Neural progenitor cell (in vitro differentiated cells): ENCODE results near the gene LDAH. TPM values are rescaled to one million over a fixed set of nuclear protein-coding genes. Genes with fewer than 3 reads are reported as not detected.

Experiments used
- DNase-seq: peaks from one replicate; pipeline ENCODE4 v3.0.0-alpha.2; 2016; ENCODE audit warnings: low spot score
- H2AFZ ChIP-seq: fragments of 200-600 bp; sonication (generic); replicated peaks from 2 replicates; pipeline ENCODE4 v1.6.1; 2016; ENCODE audit warnings: antibody characterized with exemption
- H3F3A ChIP-seq: fragments of 200-600 bp; sonication (generic); 2 replicates; pipeline ENCODE4 v1.6.1; 2016; ENCODE audit warnings: antibody characterized with exemption, low read depth
- H3K27ac ChIP-seq: fragments of 200-600 bp; sonication (generic); 2 replicates; pipeline ENCODE4 v1.5.1; 2016; ENCODE audit warnings: mild to moderate bottlenecking
- H3K27me3 ChIP-seq: fragments of 200-600 bp; sonication (generic); 2 replicates; pipeline ENCODE4 v1.6.1; 2016; ENCODE audit warnings: mild to moderate bottlenecking, moderate library complexity
- H3K36me3 ChIP-seq: fragments of 200-600 bp; sonication (generic); 2 replicates; pipeline ENCODE4 v1.5.1; 2016
- H3K4me1 ChIP-seq: fragments of 200-600 bp; sonication (generic); 2 replicates; pipeline ENCODE4 v1.6.1; 2016; ENCODE audit warnings: mixed run types
- H3K4me2 ChIP-seq: fragments of 200-600 bp; sonication (generic); 2 replicates; pipeline ENCODE4 v1.6.1; 2016
- H3K4me3 ChIP-seq: fragments of 200-600 bp; sonication (generic); 2 replicates; pipeline ENCODE4 v1.5.1; 2016
- H3K79me2 ChIP-seq: fragments of 200-600 bp; sonication (generic); 2 replicates; pipeline ENCODE4 v1.6.1; 2016; ENCODE audit warnings: low read depth
- H3K9ac ChIP-seq: fragments of 200-600 bp; sonication (generic); 2 replicates; pipeline ENCODE4 v1.6.1; 2016
- H3K9me3 ChIP-seq: fragments of 200-600 bp; sonication (generic); 2 replicates; pipeline ENCODE4 v1.5.1; 2016; ENCODE audit warnings: low read depth
- H4K20me1 ChIP-seq: fragments of 200-600 bp; sonication (generic); 2 replicates; pipeline ENCODE4 v1.6.1; 2016; ENCODE audit warnings: low read depth
- H3K27ac Mint-ChIP-seq: 3 replicates; pipeline ENCODE4 v1.8.0; 2021; ENCODE audit warnings: mixed read lengths
- H3K27me3 Mint-ChIP-seq: 2 replicates; pipeline ENCODE4 v1.8.0; 2022; ENCODE audit warnings: low read depth, mild to moderate bottlenecking, inconsistent platforms, moderate library complexity, mixed read lengths; ENCODE audit not compliant: insufficient read depth
- H3K36me3 Mint-ChIP-seq: 3 replicates; pipeline ENCODE4 v1.8.0; 2021; ENCODE audit warnings: mixed read lengths
- H3K4me1 Mint-ChIP-seq: 3 replicates; pipeline ENCODE4 v1.8.0; 2021; ENCODE audit warnings: mixed read lengths
- H3K4me3 Mint-ChIP-seq: 3 replicates; pipeline ENCODE4 v1.8.0; 2021; ENCODE audit warnings: mild to moderate bottlenecking, moderate library complexity, mixed read lengths
- H3K9me3 Mint-ChIP-seq: 3 replicates; pipeline ENCODE4 v1.8.0; 2020; ENCODE audit warnings: mixed read lengths
- EZH2 ChIP-seq: fragments of 200-600 bp; sonication (generic); IDR thresholded peaks from 2 replicates; pipeline ENCODE4 v1.6.1; 2017; ENCODE audit warnings: antibody characterized with exemption, mild to moderate bottlenecking, moderate library complexity
- EZH2phosphoT487 ChIP-seq: fragments of 200-600 bp; sonication (generic); IDR thresholded peaks from 2 replicates; pipeline ENCODE4 v1.6.1; 2017; ENCODE audit warnings: antibody characterized with exemption
- total RNA-seq: library from RNA; depleted of rRNA; stranded (reverse); fragments of >200 nt; gene quantifications from 2 replicates; pipeline ENCODE4 v1.2.3, GENCODE V29; 2015; ENCODE audit warnings: low replicate concordance
- TF ChIP-seq, protein P1 (sequence below): fragments of 200-600 bp; sonication (generic); IDR thresholded peaks from 2 replicates; pipeline ENCODE4 v1.5.1; 2017; ENCODE audit warnings: antibody characterized with exemption, mild to moderate bottlenecking

The LDAH gene
- total RNA-seq, 1 donor from 2014 or later = 45.2 TPM

GRCh38 chr2:20669562-20670314 is 153.2 kb downstream of the LDAH start:
- TF ChIP-seq, protein P1, sequence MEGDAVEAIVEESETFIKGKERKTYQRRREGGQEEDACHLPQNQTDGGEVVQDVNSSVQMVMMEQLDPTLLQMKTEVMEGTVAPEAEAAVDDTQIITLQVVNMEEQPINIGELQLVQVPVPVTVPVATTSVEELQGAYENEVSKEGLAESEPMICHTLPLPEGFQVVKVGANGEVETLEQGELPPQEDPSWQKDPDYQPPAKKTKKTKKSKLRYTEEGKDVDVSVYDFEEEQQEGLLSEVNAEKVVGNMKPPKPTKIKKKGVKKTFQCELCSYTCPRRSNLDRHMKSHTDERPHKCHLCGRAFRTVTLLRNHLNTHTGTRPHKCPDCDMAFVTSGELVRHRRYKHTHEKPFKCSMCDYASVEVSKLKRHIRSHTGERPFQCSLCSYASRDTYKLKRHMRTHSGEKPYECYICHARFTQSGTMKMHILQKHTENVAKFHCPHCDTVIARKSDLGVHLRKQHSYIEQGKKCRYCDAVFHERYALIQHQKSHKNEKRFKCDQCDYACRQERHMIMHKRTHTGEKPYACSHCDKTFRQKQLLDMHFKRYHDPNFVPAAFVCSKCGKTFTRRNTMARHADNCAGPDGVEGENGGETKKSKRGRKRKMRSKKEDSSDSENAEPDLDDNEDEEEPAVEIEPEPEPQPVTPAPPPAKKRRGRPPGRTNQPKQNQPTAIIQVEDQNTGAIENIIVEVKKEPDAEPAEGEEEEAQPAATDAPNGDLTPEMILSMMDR = no peak
- peak; percentile 73 for TF ChIP-seq EZH2
- peak; percentile 94 for TF ChIP-seq EZH2phosphoT487
- H3K4me2 ChIP-seq = peak overlapping the region; percentile 63
- peaks cover 5% of the 10 kb centered on the region for H3K36me3 Mint-ChIP-seq
- H3K79me2 ChIP-seq = no peaks in the 10 kb centered on the region
- no peak overlapping the region for H3K9ac ChIP-seq
- H3K4me1 Mint-ChIP-seq = peaks cover 35% of the 10 kb centered on the region
- DNase-seq = peak; percentile 41
- peaks cover 100% of the 10 kb centered on the region for H3K27me3 ChIP-seq
- H3K27me3 Mint-ChIP-seq = peaks cover 83% of the 10 kb centered on the region
- no peak overlapping the region for H3K4me3 ChIP-seq
- peak overlapping the region; percentile 72 for H3K4me3 Mint-ChIP-seq
- H3K36me3 ChIP-seq = no peaks in the 10 kb centered on the region
- no peaks in the 10 kb centered on the region for H3K9me3 ChIP-seq
- H3K27ac ChIP-seq = no peak overlapping the region
- H3F3A ChIP-seq = peaks cover 9% of the 10 kb centered on the region
- peaks cover 80% of the 10 kb centered on the region for H4K20me1 ChIP-seq
- peaks cover 35% of the 10 kb centered on the region for H3K4me1 ChIP-seq
- no peaks in the 10 kb centered on the region for H3K9me3 Mint-ChIP-seq
- H3K27ac Mint-ChIP-seq = no peak overlapping the region
- no peak overlapping the region for H2AFZ ChIP-seq

DNA sequence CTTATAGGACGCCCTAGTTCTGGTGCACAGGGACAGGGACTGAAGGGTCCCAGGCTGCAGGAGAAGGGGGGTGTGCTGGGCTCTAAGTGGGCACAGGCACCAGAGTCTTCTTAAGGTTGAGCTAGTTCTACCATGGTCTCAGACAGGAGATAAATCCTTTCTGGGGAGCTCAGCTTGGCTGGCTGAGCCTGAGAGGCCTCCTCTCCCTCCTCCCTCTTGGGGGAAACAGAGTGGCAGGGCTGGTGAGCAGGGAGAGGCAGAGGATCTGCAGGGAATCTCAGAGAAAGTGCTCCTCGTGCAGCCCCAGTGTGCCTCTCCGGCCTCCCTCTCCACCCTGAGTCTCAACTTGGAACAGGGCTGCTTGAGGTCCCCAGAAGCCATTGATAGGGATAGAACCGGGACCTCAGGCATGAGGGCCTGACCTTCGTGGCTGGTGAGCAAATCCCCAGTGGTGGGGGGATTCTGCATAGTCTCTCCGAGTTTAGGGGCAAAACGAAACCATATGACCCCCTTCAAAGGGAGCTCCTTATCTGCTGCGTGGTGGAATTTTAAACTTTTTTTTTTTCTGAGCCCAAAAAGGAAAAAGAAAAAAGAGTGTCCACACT is 153.9 kb downstream of the LDAH start:
- Histone ChIP-seq H2AFZ (no peak overlapping the region), H3K27ac (no peak overlapping the region), H3K9ac (no peak overlapping the region), H3K79me2 (no peaks in the 10 kb centered on the region), H3K4me2 (peak overlapping the region; percentile 63), H3K4me3 (no peak overlapping the region), H3K4me1 (peaks cover 34% of the 10 kb centered on the region), H3K36me3 (no peaks in the 10 kb centered on the region), H3K27me3 (peaks cover 100% of the 10 kb centered on the region), H4K20me1 (peaks cover 83% of the 10 kb centered on the region), H3F3A (peaks cover 9% of the 10 kb centered on the region), H3K9me3 (no peaks in the 10 kb centered on the region)
- DNase-seq = peak; percentile 26
- Mint-ChIP-seq H3K4me1 (peaks cover 33% of the 10 kb centered on the region), H3K36me3 (peaks cover 5% of the 10 kb centered on the region), H3K4me3 (peak overlapping the region; percentile 72), H3K27me3 (peaks cover 85% of the 10 kb centered on the region), H3K9me3 (no peaks in the 10 kb centered on the region), H3K27ac (no peak overlapping the region)
- TF ChIP-seq, protein P1 = no peak

- TF ChIP-seq, protein P1 = no peak
- TF ChIP-seq EZH2phosphoT487 = no peak
- no peak for TF ChIP-seq EZH2
- Mint-ChIP-seq H3K9me3 (no peaks in the 10 kb centered on the region), H3K4me3 (peak overlapping the region; percentile 86), H3K36me3 (peaks cover 5% of the 10 kb centered on the region), H3K27me3 (peaks cover 85% of the 10 kb centered on the region), H3K4me1 (peaks cover 38% of the 10 kb centered on the region), H3K27ac (peak overlapping the region; percentile 86)
- Histone ChIP-seq H3K4me2 (no peak overlapping the region), H3K9me3 (no peaks in the 10 kb centered on the region), H3K79me2 (no peaks in the 10 kb centered on the region), H4K20me1 (peaks cover 79% of the 10 kb centered on the region), H3K36me3 (no peaks in the 10 kb centered on the region), H3K9ac (no peak overlapping the region), H3K4me1 (peaks cover 32% of the 10 kb centered on the region), H3K4me3 (no peak overlapping the region), H2AFZ (no peak overlapping the region), H3K27ac (no peak overlapping the region), H3F3A (peaks cover 9% of the 10 kb centered on the region), H3K27me3 (peaks cover 100% of the 10 kb centered on the region)
- no peak for DNase-seq
These were observed 154.4 kb downstream of the LDAH start for GRCh38 chr2:20668451-20668850.
